Tibial nerve (tissue), 4 donors: ENCODE measurements around the gene MRPS30. TPM values are rescaled to one million over a fixed set of nuclear protein-coding genes. Genes with fewer than 3 reads are reported as not detected.

ENCODE experiments used
- DNase-seq, 2 donors: peaks; one replicate each; pipeline ENCODE4 v3.0.0-alpha.2; 2019; ENCODE audit warnings: low spot score in 2 of 2
- H3K27ac ChIP-seq, 4 donors: fragments of 200-600 bp; sonication (generic) in 3 of 4; one replicate each; pipeline ENCODE4 v1.5.1; 2017 to 2019; ENCODE audit warnings: mild to moderate bottlenecking in 1 of 4
- H3K27me3 ChIP-seq, 2 donors: fragments of 200-600 bp; sonication (generic) in 1 of 2; one replicate each; pipeline versions ENCODE4 v1.5.1 to v1.6.0; 2017 to 2019
- H3K36me3 ChIP-seq, 3 donors: fragments of 200-600 bp; sonication (generic); one replicate each; pipeline ENCODE4 v1.5.1; 2018 to 2019
- H3K4me1 ChIP-seq, 4 donors: fragments of 200-600 bp; sonication (generic) in 3 of 4; one replicate each; pipeline ENCODE4 v1.5.1; 2017 to 2019
- H3K4me3 ChIP-seq, 4 donors: fragments of 200-600 bp; sonication (generic) in 3 of 4; one replicate each; pipeline ENCODE4 v1.5.1; 2017 to 2019; ENCODE audit warnings: mild to moderate bottlenecking in 1 of 4, moderate library complexity in 1 of 4
- H3K9me3 ChIP-seq, 4 donors: fragments of 200-600 bp; sonication (generic) in 3 of 4; one replicate each; pipeline ENCODE4 v1.5.1; 2017 to 2019
- CTCF ChIP-seq, 5 experiments: fragments of 200-600 bp in 3 of 5; fragments of 450-650 bp in 2 of 5; sonication (generic) in 3 of 5; IDR thresholded peaks; one replicate each; pipeline ENCODE4 v1.5.1; 2016 to 2019; ENCODE audit warnings: antibody characterized with exemption in 5 of 5, mild to moderate bottlenecking in 3 of 5, moderate library complexity in 2 of 5
- EP300 ChIP-seq, 2 donors: sonication (generic); formaldehyde crosslinking; IDR thresholded peaks; one replicate each; pipeline ENCODE4 v1.6.1; 2017; ENCODE audit warnings: antibody characterized with exemption in 2 of 2, mild to moderate bottlenecking in 1 of 2
- POLR2A ChIP-seq, 2 donors: fragments of 450-650 bp; IDR thresholded peaks; one replicate each; pipeline ENCODE4 v1.6.1; 2017; ENCODE audit warnings: antibody characterized with exemption in 2 of 2, mild to moderate bottlenecking in 2 of 2, moderate library complexity in 2 of 2
- WGBS, 2 donors: methylation state at CpG; one replicate each; pipeline ENCODE4 v1.1.5; 2018; 5-methylcytosine and 5-hydroxymethylcytosine counted together
- total RNA-seq, 4 donors: library from RNA; depleted of rRNA; stranded (reverse); fragments of >200 nt; gene quantifications; one replicate each; pipeline ENCODE4 v1.1.0, GENCODE V29; 2016

The MRPS30 gene
- total RNA-seq, 4 donors from 2014 or later: 55.1 to 74.7 (median 64.2) TPM

GRCh38 chr5:44827681-44828080 is 18.9 kb downstream of the MRPS30 start:
- no peak for DNase-seq
- TF ChIP-seq CTCF (IDR thresholded peaks at IDR 0.05) (no peak), EP300 (IDR thresholded peaks at IDR 0.05) (no peak), POLR2A (IDR thresholded peaks at IDR 0.05) (no peak)
- Histone ChIP-seq H3K27me3 (no peaks in the 10 kb centered on the region), H3K9me3 (peaks cover 0 to 7% (median 0%) of the 10 kb centered on the region in 4 donors), H3K27ac (no peak overlapping the region), H3K36me3 (peaks cover 0 to 17% (median 0%) of the 10 kb centered on the region in 3 donors), H3K4me3 (no peak overlapping the region), H3K4me1 (no peaks in the 10 kb centered on the region)
- WGBS, 2 donors: 63 to 64% methylated on average over 3 of the region's 3 CpGs

GRCh38 chr5:44828719-44829118 is 20.0 kb downstream of the MRPS30 start:
- 90 to 97% methylated on average over 1 of the region's 1 CpG for WGBS, 2 donors
- TF ChIP-seq CTCF (IDR thresholded peaks at IDR 0.05) (no peak), POLR2A (IDR thresholded peaks at IDR 0.05) (no peak)
- no peaks in the 10 kb centered on the region for H3K4me1 ChIP-seq
- H3K27ac ChIP-seq: no peak overlapping the region
- H3K27me3 ChIP-seq: no peaks in the 10 kb centered on the region
- H3K36me3 ChIP-seq: peaks cover 0 to 17% (median 0%) of the 10 kb centered on the region in 3 donors
- H3K9me3 ChIP-seq: peaks cover 0 to 7% (median 0%) of the 10 kb centered on the region in 4 donors
- DNase-seq: no peak
- H3K4me3 ChIP-seq: no peak overlapping the region

GRCh38 chr5:44830951-44831350 is 22.2 kb downstream of the MRPS30 start:
- peaks cover 0 to 7% (median 0%) of the 10 kb centered on the region in 4 donors for H3K9me3 ChIP-seq
- H3K27me3 ChIP-seq: no peaks in the 10 kb centered on the region
- H3K27ac ChIP-seq: no peak overlapping the region
- peaks cover 0 to 9% (median 0%) of the 10 kb centered on the region in 3 donors for H3K36me3 ChIP-seq
- H3K4me1 ChIP-seq: no peaks in the 10 kb centered on the region
- no peak overlapping the region for H3K4me3 ChIP-seq
- TF ChIP-seq EP300 (IDR thresholded peaks at IDR 0.05): no peak
- TF ChIP-seq POLR2A (IDR thresholded peaks at IDR 0.05): no peak
- no peak for TF ChIP-seq CTCF (IDR thresholded peaks at IDR 0.05)
- no peak for DNase-seq
- WGBS, 2 donors: 93 to 97% methylated on average over 1 of the region's 1 CpG

- Histone ChIP-seq H3K9me3 (peaks cover 0 to 7% (median 0%) of the 10 kb centered on the region in 4 donors), H3K36me3 (peaks cover 0 to 9% (median 0%) of the 10 kb centered on the region in 3 donors), H3K27me3 (no peaks in the 10 kb centered on the region), H3K4me3 (no peak overlapping the region), H3K27ac (no peak overlapping the region), H3K4me1 (no peaks in the 10 kb centered on the region)
- WGBS, 2 donors: 92 to 96% methylated on average over 1 of the region's 1 CpG
- TF ChIP-seq POLR2A (IDR thresholded peaks at IDR 0.05) (no peak), CTCF (IDR thresholded peaks at IDR 0.05) (no peak), EP300 (IDR thresholded peaks at IDR 0.05) (no peak)
- DNase-seq: no peak
These were observed 24.5 kb downstream of the MRPS30 start for GRCh38 chr5:44833249-44833648.

- WGBS, 2 donors: 92% methylated on average over 3 of the region's 3 CpGs
- H3K4me3 ChIP-seq: no peak overlapping the region
- TF ChIP-seq POLR2A (IDR thresholded peaks at IDR 0.05) (no peak), EP300 (IDR thresholded peaks at IDR 0.05) (no peak), CTCF (IDR thresholded peaks at IDR 0.05) (no peak)
These were observed 26.9 kb downstream of the MRPS30 start for GRCh38 chr5:44835693-44836092.

More at GRCh38 chr5:44835693-44836092, 26.9 kb downstream of the MRPS30 start:
- Histone ChIP-seq H3K4me1 (no peaks in the 10 kb centered on the region), H3K36me3 (peaks cover 0 to 10% (median 0%) of the 10 kb centered on the region in 3 donors), H3K27me3 (no peaks in the 10 kb centered on the region), H3K9me3 (peaks cover 0 to 7% (median 0%) of the 10 kb centered on the region in 4 donors), H3K27ac (no peak overlapping the region)
- DNase-seq: no peak
